ENCODE data around the gene TRIP13.

The TRIP13 gene

DNA sequence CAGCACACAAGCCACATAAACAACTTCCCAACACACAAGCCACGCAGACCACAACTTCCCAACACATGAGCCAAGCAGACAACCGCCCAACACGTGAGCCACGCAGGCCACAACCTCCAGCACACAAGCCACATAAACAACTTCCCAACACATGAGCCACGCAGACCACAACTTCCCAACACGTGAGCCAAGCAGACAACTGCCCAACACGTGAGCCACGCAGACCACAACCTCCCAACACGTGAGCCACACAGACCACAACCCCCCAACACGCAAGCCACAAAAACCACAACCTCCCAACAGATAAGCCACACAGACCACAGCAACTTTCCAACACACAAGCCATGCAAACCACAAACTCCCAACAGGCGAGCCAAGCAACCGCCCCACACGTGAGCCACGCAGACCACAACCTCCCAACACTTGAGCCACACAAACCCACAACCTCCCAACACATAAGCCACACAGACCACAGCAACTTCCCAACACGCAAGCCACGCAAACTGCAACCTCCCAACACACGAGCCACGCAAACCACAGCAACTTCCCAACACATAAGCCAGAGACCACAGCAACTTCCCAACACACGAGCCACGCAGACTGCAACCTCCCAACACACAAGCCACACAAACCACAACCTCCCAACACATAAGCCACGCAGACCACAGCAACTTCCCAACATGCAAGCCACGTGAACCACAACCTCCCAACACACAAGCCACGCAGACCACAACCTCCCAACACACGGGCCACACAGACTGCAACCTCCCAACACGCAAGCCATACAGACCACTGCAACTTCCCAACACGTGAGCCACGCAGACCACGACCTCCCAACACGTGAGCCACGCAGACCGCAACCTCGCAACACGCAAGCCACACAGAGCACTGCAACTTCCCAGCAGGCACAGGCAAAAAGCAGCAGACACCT is 10.2 kb upstream of the TRIP13 start:
- DNase-seq (ENCODE audit: insufficient read length, low spot score) (no peak), FAIRE-seq (no peak)
- TF ChIP-seq, protein P1, sequence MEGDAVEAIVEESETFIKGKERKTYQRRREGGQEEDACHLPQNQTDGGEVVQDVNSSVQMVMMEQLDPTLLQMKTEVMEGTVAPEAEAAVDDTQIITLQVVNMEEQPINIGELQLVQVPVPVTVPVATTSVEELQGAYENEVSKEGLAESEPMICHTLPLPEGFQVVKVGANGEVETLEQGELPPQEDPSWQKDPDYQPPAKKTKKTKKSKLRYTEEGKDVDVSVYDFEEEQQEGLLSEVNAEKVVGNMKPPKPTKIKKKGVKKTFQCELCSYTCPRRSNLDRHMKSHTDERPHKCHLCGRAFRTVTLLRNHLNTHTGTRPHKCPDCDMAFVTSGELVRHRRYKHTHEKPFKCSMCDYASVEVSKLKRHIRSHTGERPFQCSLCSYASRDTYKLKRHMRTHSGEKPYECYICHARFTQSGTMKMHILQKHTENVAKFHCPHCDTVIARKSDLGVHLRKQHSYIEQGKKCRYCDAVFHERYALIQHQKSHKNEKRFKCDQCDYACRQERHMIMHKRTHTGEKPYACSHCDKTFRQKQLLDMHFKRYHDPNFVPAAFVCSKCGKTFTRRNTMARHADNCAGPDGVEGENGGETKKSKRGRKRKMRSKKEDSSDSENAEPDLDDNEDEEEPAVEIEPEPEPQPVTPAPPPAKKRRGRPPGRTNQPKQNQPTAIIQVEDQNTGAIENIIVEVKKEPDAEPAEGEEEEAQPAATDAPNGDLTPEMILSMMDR (IDR thresholded peaks at IDR 0.05; ENCODE audit: insufficient read depth, missing control alignments), result no peak

DNA sequence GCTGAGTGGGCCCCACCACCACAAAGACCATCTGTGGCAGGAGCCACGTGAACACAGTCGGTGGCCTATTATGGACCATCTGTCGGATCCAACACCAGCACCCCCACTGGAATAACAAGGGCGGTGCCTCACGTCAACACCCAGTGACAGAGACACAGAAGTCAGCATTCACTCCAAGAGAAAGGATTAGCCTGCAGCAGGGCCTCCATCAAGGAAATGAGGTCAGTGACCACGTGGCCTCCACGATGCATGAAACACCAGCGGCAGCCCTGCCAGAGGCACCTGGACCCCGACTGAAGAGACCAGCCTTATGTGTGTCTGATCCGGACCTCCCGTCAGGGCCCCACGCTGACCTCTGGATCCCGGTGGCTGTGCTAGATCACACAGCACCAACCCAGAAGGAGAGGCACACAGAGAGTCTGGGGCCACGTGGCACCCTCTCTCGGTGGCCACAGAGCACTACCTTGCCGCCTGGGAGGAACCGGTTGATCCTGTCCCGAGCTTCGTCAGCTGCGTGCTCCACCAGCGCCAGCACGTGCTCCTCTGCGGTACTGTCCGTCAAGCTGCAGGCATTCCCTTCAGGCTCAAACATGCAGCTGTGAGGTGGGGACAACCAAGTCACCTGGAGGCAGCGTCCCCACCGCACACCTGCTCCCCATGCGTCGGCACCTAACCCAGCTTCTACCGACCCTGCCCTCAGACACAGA is 9.1 kb upstream of the TRIP13 start:
- FAIRE-seq (no peak), DNase-seq (ENCODE audit: insufficient read length, low spot score) (no peak)
- TF ChIP-seq, protein P1 (IDR thresholded peaks at IDR 0.05; ENCODE audit: insufficient read depth, missing control alignments), result no peak

DNA sequence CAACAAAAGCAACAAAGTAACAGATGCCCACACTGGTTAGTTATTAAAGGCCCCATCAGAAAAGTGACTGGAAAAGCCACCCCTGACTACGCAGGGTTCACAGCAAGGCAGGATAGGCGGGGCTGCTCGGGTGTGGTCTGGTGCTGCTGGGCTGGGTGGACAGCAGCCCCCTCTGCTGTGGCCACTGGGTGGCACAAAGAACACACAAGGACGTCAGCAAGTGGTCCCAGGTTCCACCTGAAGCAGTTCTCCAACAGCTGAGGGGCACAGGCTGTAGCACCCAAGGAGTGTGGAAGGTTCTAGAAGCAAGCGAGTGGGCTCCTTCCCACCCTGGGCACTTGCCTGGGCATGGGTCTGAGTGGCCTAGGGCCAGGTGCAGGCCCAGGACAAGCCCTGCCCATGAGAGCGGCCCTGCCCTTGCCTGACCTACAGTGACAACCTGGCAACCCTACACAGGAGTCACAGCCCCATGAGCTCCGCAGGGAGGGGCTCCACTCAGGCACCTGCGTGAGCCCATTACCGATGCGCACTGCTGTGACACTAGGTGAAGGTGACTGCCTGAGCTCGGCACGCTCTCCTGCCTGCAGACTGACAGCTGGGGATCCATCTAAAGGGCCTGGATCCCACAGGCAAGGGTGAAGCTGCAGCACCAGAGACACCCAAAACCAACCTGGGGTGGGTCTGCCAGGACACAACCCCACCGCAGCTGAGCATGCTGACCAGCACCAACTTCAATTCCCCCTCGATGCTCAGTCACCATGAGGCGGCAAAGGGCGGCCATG is 8.1 kb upstream of the TRIP13 start:
- no peak for FAIRE-seq
- no peak for DNase-seq (ENCODE audit: insufficient read length, low spot score)
- TF ChIP-seq, protein P1 (IDR thresholded peaks at IDR 0.05; ENCODE audit: insufficient read depth, missing control alignments), result no peak

DNA sequence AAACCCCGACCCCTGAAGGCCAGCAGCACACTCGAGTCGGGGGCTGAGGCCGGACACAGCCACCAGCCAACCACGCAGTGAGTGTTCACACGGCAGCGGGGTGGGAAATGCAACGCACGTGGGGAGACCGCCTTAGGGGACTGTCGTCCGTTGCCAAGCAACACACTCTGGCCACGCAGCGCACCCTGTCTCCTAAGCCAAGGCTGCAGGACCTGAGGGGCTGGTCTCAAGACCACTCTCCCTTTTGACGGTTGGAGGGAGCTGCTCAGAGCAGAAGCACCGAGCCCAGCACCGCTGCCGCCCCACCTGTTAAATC is 7.6 kb upstream of the TRIP13 start:
- FAIRE-seq (no peak), DNase-seq (ENCODE audit: insufficient read length, low spot score) (no peak)
- TF ChIP-seq, protein P1 (IDR thresholded peaks at IDR 0.05; ENCODE audit: insufficient read depth, missing control alignments), result no peak

DNA sequence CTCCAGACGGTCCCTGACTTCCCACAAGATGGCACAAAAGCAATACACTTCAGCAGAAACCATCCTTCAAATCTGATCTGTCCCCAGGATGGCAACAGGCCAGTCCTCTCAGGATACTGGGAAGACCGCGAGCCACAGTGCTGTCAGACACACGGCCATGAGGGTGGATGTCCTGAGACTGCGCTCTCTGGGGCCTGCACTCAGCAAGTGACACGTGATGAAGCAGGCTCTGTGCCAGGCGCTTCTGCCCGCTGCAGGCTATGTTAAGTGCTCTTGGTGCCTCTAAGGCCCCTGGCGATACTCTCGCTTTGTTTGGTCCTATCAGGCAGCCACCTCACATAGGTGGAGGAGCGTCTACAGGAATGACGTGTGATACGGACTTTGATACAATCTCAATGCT is 7.2 kb upstream of the TRIP13 start:
- DNase-seq (ENCODE audit: insufficient read length, low spot score), result no peak
- FAIRE-seq, result no peak
- TF ChIP-seq, protein P1 (IDR thresholded peaks at IDR 0.05; ENCODE audit: insufficient read depth, missing control alignments), result no peak

DNA sequence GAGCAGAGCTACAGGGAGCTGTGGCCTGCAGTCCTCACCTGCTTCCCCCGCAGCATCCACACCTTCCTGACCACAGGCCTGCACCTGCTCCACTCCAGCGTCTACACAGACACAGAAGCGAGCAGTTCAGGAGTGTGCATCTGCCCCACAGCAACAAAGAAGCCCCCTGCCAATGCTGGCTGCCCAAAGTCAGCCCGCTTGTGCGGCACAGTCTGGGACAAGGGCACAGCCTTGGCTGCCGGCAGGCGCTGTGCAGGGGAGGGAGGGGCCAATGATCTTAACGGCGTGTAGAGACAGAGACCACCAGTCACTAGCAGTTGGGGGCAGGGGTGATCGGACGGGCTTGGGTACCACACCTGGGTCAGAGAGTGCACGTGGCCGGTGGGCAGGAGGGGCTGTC is 6.6 kb upstream of the TRIP13 start:
- no peak for DNase-seq (ENCODE audit: insufficient read length, low spot score)
- TF ChIP-seq, protein P1 (IDR thresholded peaks at IDR 0.05; ENCODE audit: insufficient read depth, missing control alignments), result no peak
- FAIRE-seq, result no peak
